RWPE2 (cell line): Measurements from ENCODE around the gene TRIM7.

Experiments used
- ATAC-seq: fragments of 200-7000 bp; cut with Tn5 transposase; 3 replicates; pipeline ENCODE4 v1.9.1; 2021; ENCODE audit warnings: low read depth
- DNase-seq: peaks from one replicate; pipeline ENCODE4 v3.0.0-alpha.2; 2020; ENCODE audit warnings: low spot score
- H3K27ac ChIP-seq: fragments of 450-650 bp; 2 replicates; pipeline ENCODE4 v1.5.1; 2017; ENCODE audit warnings: mild to moderate bottlenecking; ENCODE audit not compliant: poor library complexity, severe bottlenecking
- H3K27me3 ChIP-seq: fragments of 250-450 bp; sonication (Bioruptor Pico); 2 replicates; pipeline ENCODE4 v1.5.1; 2021; ENCODE audit warnings: mild to moderate bottlenecking, moderate library complexity; ENCODE audit not compliant: insufficient read depth, poor library complexity, severe bottlenecking
- H3K36me3 ChIP-seq: fragments of 250-450 bp; sonication (Bioruptor Pico); 2 replicates; pipeline ENCODE4 v1.5.1; 2020; ENCODE audit warnings: low read depth, mild to moderate bottlenecking, moderate library complexity
- H3K4me1 ChIP-seq: fragments of 250-450 bp; sonication (Bioruptor Pico); 2 replicates; pipeline ENCODE4 v1.5.1; 2021; ENCODE audit warnings: mild to moderate bottlenecking, moderate library complexity; ENCODE audit not compliant: insufficient read depth, poor library complexity, severe bottlenecking
- H3K4me3 ChIP-seq: fragments of 250-450 bp; sonication (Bioruptor Pico); 2 replicates; pipeline ENCODE4 v1.5.1; 2021; ENCODE audit warnings: mild to moderate bottlenecking, moderate library complexity; ENCODE audit not compliant: severe bottlenecking
- H3K9me3 ChIP-seq: fragments of 250-450 bp; sonication (Bioruptor Pico); 2 replicates; pipeline ENCODE4 v1.5.1; 2021; ENCODE audit warnings: mild to moderate bottlenecking, moderate library complexity; ENCODE audit not compliant: severe bottlenecking
- CTCF ChIP-seq: fragments of 450-650 bp; IDR thresholded peaks from one replicate; pipeline ENCODE4 v1.5.1; 2017; ENCODE audit warnings: mild to moderate bottlenecking, moderate library complexity; ENCODE audit not compliant: poor library complexity, severe bottlenecking

Gene TRIM7

GRCh38 chr5:181198905-181199519, 6.0 kb downstream of the TRIM7 start:
- no peak for TF ChIP-seq CTCF
- ATAC-seq (no peak), DNase-seq (no peak)
- peaks cover 4% of the 10 kb centered on the region for H3K4me1 ChIP-seq
- H3K27ac ChIP-seq, result no peak overlapping the region
- H3K36me3 ChIP-seq, result peaks cover 30% of the 10 kb centered on the region
- H3K9me3 ChIP-seq, result no peaks in the 10 kb centered on the region
- no peaks in the 10 kb centered on the region for H3K27me3 ChIP-seq
- H3K4me3 ChIP-seq, result no peak overlapping the region

GRCh38 chr5:181198106-181198685, 6.8 kb downstream of the TRIM7 start:
- TF ChIP-seq CTCF, result no peak
- H3K4me1 ChIP-seq, result peaks cover 2% of the 10 kb centered on the region
- DNase-seq (no peak), ATAC-seq (no peak)
- H3K27ac ChIP-seq, result no peak overlapping the region
- peaks cover 28% of the 10 kb centered on the region for H3K36me3 ChIP-seq
- no peak overlapping the region for H3K4me3 ChIP-seq
- no peaks in the 10 kb centered on the region for H3K9me3 ChIP-seq
- no peaks in the 10 kb centered on the region for H3K27me3 ChIP-seq

GRCh38 chr5:181197326-181197951, 7.6 kb downstream of the TRIM7 start:
- Histone ChIP-seq H3K4me1 (peaks cover 6% of the 10 kb centered on the region), H3K36me3 (peaks cover 21% of the 10 kb centered on the region), H3K27me3 (no peaks in the 10 kb centered on the region), H3K4me3 (no peak overlapping the region), H3K9me3 (no peaks in the 10 kb centered on the region), H3K27ac (no peak overlapping the region)
- no peak for TF ChIP-seq CTCF
- DNase-seq (no peak), ATAC-seq (no peak)

- H3K9me3 ChIP-seq, result no peaks in the 10 kb centered on the region
- DNase-seq, result no peak
- H3K27ac ChIP-seq, result no peak overlapping the region
- peaks cover 6% of the 10 kb centered on the region for H3K4me1 ChIP-seq
- no peak for TF ChIP-seq CTCF
- no peaks in the 10 kb centered on the region for H3K27me3 ChIP-seq
- ATAC-seq, result no peak
- H3K36me3 ChIP-seq, result peaks cover 19% of the 10 kb centered on the region
- H3K4me3 ChIP-seq, result no peak overlapping the region
These were observed 9.7 kb downstream of the TRIM7 start for GRCh38 chr5:181195249-181195761.
